HL-60/S4 (cell line): Measurements from ENCODE around the gene SORD.
"Not testable (repeated sequence)": the region's sequence is repeated elsewhere in the genome, so short reads cannot be mapped to it uniquely, and the experiment has no call there.

Source experiments
- in situ Hi-C: fragments of 300-500 bp; cut with MboI; formaldehyde crosslinking; loops from 2 replicates; pipeline ENCODE4 v1.14.3; 2022; ENCODE audit warnings: low sequenced_read_pairs

The SORD gene

GRCh38 chr15:45022871-45023658, at the start of gene SORD:
TSS of gene SORD (plus strand) at chr15:45023195. CDS start at chr15:45023284, 89 bp downstream.
- in situ Hi-C loops = no loop called here

- in situ Hi-C loops = not testable (repeated sequence)
Observed at GRCh38 chr15:44976183-44976582, 46.8 kb upstream of the SORD start.

- in situ Hi-C loops = not testable (repeated sequence)
Observed at GRCh38 chr15:44977781-44978180, 45.2 kb upstream of the SORD start.

GRCh38 chr15:44979617-44980339, 43.2 kb upstream of the SORD start:
- in situ Hi-C loops = not testable (repeated sequence)

GRCh38 chr15:44984144-44984543, 38.9 kb upstream of the SORD start:
- in situ Hi-C loops = not testable (repeated sequence)

- in situ Hi-C loops = not testable (repeated sequence)
Observed at GRCh38 chr15:44986346-44987055, 36.5 kb upstream of the SORD start.

- in situ Hi-C loops = not testable (repeated sequence)
Observed at GRCh38 chr15:44987711-44988110, 35.3 kb upstream of the SORD start.

GRCh38 chr15:44988184-44988869, 34.7 kb upstream of the SORD start:
- in situ Hi-C loops = not testable (repeated sequence)

GRCh38 chr15:44988870-44989219, 34.1 kb upstream of the SORD start:
- in situ Hi-C loops = not testable (repeated sequence)

GRCh38 chr15:44997632-44998031, 25.4 kb upstream of the SORD start:
- in situ Hi-C loops = not testable (repeated sequence)

- in situ Hi-C loops = no loop called here
Observed at GRCh38 chr15:44999105-44999504, 23.9 kb upstream of the SORD start.

- in situ Hi-C loops = not testable (repeated sequence)
Observed at GRCh38 chr15:45001180-45001579, 21.8 kb upstream of the SORD start.

- in situ Hi-C loops = not testable (repeated sequence)
Observed at GRCh38 chr15:45003731-45004410, 19.1 kb upstream of the SORD start.

- in situ Hi-C loops = not testable (repeated sequence)
Observed at GRCh38 chr15:45004590-45005175, 18.3 kb upstream of the SORD start.

GRCh38 chr15:45009046-45009445, 13.9 kb upstream of the SORD start:
- in situ Hi-C loops = no loop called here

- in situ Hi-C loops = not testable (repeated sequence)
Observed at GRCh38 chr15:45015114-45015513, 7.9 kb upstream of the SORD start.

- in situ Hi-C loops = not testable (repeated sequence)
Observed at GRCh38 chr15:45020222-45020900, 2.6 kb upstream of the SORD start.

- in situ Hi-C loops = not testable (repeated sequence)
Observed at GRCh38 chr15:45020901-45021259, 2.1 kb upstream of the SORD start.

GRCh38 chr15:45021348-45021747, 1.6 kb upstream of the SORD start:
- in situ Hi-C loops = no loop called here
